ENCODE results near the gene VCAN. TPM values are rescaled to one million over a fixed set of nuclear protein-coding genes. Genes with fewer than 3 reads are reported as not detected.

VCAN gene
- total RNA-seq, 1 donor, result 1,493 TPM

DNA sequence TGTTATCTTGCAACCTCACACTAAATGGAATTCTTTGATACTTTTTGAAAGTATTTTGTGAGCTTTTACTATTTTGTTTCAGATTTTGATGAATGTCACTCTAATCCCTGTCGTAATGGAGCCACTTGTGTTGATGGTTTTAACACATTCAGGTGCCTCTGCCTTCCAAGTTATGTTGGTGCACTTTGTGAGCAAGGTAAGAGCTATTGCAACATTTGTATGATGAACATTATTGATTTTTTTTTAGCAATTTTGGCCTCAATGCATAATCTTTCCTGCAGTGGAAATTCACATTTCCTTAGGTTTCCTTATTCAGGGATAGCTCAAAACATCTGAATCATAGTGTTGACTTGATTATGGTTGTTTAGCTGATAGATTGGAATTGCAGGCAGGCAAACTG is 76.3 kb downstream of the VCAN start:
- no peak for TF ChIP-seq CTCF (IDR thresholded peaks at IDR 0.05; ENCODE audit: insufficient read depth, low read length)
- no peak overlapping the region for H3K4me3 ChIP-seq (ENCODE audit: low read depth, low read length)

GRCh38 chr5:83548581-83548980 is 77.0 kb downstream of the VCAN start:
- no peak for TF ChIP-seq CTCF (IDR thresholded peaks at IDR 0.05; ENCODE audit: insufficient read depth, low read length)
- H3K4me3 ChIP-seq (ENCODE audit: low read depth, low read length), result no peak overlapping the region
- peak; percentile 96 for DNase-seq (ENCODE audit: low read depth)

More for the DNA sequence above, 76.3 kb downstream of the VCAN start:
- DNase-seq (ENCODE audit: low read depth), result no peak

GRCh38 chr5:83549076-83549475 is 77.5 kb downstream of the VCAN start:
- no peak for TF ChIP-seq CTCF (IDR thresholded peaks at IDR 0.05; ENCODE audit: insufficient read depth, low read length)
- no peak for DNase-seq (ENCODE audit: low read depth)
- no peak overlapping the region for H3K4me3 ChIP-seq (ENCODE audit: low read depth, low read length)

- no peak for TF ChIP-seq CTCF (IDR thresholded peaks at IDR 0.05; ENCODE audit: insufficient read depth, low read length)
- H3K4me3 ChIP-seq (ENCODE audit: low read depth, low read length), result no peak overlapping the region
- DNase-seq (ENCODE audit: low read depth), result no peak
These were observed 78.1 kb downstream of the VCAN start for GRCh38 chr5:83549674-83550073.

GRCh38 chr5:83551821-83552220 is 80.3 kb downstream of the VCAN start:
- TF ChIP-seq CTCF (IDR thresholded peaks at IDR 0.05; ENCODE audit: insufficient read depth, low read length), result no peak
- no peak overlapping the region for H3K4me3 ChIP-seq (ENCODE audit: low read depth, low read length)
- peak; percentile 90 for DNase-seq (ENCODE audit: low read depth)

GRCh38 chr5:83552275-83552674 is 80.7 kb downstream of the VCAN start:
- DNase-seq (ENCODE audit: low read depth), result no peak
- TF ChIP-seq CTCF (IDR thresholded peaks at IDR 0.05; ENCODE audit: insufficient read depth, low read length), result no peak
- H3K4me3 ChIP-seq (ENCODE audit: low read depth, low read length), result no peak overlapping the region

GRCh38 chr5:83553000-83553486 is 81.5 kb downstream of the VCAN start:
- H3K4me3 ChIP-seq (ENCODE audit: low read depth, low read length), result no peak overlapping the region
- DNase-seq (ENCODE audit: low read depth), result peak; percentile 99
- no peak for TF ChIP-seq CTCF (IDR thresholded peaks at IDR 0.05; ENCODE audit: insufficient read depth, low read length)

All from fibroblast of the aortic adventitia (primary cell).